ENCODE results near the gene TMEM97. TPM values are rescaled to one million over a fixed set of nuclear protein-coding genes. Genes with fewer than 3 reads are reported as not detected.
A peak's percentile ranks its signal among the peaks of the same experiment; 100 is the strongest.

TMEM97 gene
- polyA plus RNA-seq, 1 donor from 2014 or later = 16.9 TPM

- Histone ChIP-seq H3K4me3 (ENCODE audit: low read length) (peak overlapping the region; percentile 88), H3F3A (ENCODE audit: insufficient read depth, low read length, poor library complexity, severe bottlenecking) (no peaks in the 10 kb centered on the region), H3K27ac (ENCODE audit: low read length) (no peak overlapping the region), H3K9me3 (ENCODE audit: low read length) (no peaks in the 10 kb centered on the region), H3K27me3 (ENCODE audit: insufficient read depth, low read depth, low read length) (no peaks in the 10 kb centered on the region), H3K9me2 (ENCODE audit: insufficient read depth, low read length) (no peaks in the 10 kb centered on the region), H4K20me1 (ENCODE audit: insufficient read depth) (no peaks in the 10 kb centered on the region), H3K4me2 (ENCODE audit: low read length) (peak overlapping the region; percentile 99), H2AFZ (ENCODE audit: low read depth, low read length) (no peak overlapping the region), H3K79me2 (replicated peaks; ENCODE audit: insufficient read depth, low read length) (peaks cover 48% of the 10 kb centered on the region), H3K9ac (ENCODE audit: low read length) (peak overlapping the region; percentile 87), H3K36me3 (ENCODE audit: insufficient read depth, low read length) (no peaks in the 10 kb centered on the region)
- TF ChIP-seq MXI1 (conservative IDR thresholded peaks at IDR 0.05; ENCODE audit: poor library complexity, severe bottlenecking) = no peak
- no peak for TF ChIP-seq POLR2AphosphoS5 (IDR thresholded peaks at IDR 0.05)
- no peak for TF ChIP-seq REST (IDR thresholded peaks at IDR 0.05; ENCODE audit: borderline replicate concordance)
- no peak for TF ChIP-seq RAD21 (conservative IDR thresholded peaks at IDR 0.05)
These were observed 15.2 kb downstream of the TMEM97 start for GRCh38 chr17:28334171-28334570.

- Histone ChIP-seq H3F3A (ENCODE audit: insufficient read depth, low read length, poor library complexity, severe bottlenecking) (no peaks in the 10 kb centered on the region), H3K27me3 (ENCODE audit: insufficient read depth, low read depth, low read length) (no peaks in the 10 kb centered on the region), H3K9ac (ENCODE audit: low read length) (peak overlapping the region; percentile 87), H3K4me3 (ENCODE audit: low read length) (peak overlapping the region; percentile 88), H3K4me2 (ENCODE audit: low read length) (peak overlapping the region; percentile 99), H3K27ac (ENCODE audit: low read length) (peak overlapping the region; percentile 94), H3K9me2 (ENCODE audit: insufficient read depth, low read length) (no peaks in the 10 kb centered on the region), H3K36me3 (ENCODE audit: insufficient read depth, low read length) (no peaks in the 10 kb centered on the region), H3K9me3 (ENCODE audit: low read length) (no peaks in the 10 kb centered on the region), H4K20me1 (ENCODE audit: insufficient read depth) (no peaks in the 10 kb centered on the region), H3K79me2 (replicated peaks; ENCODE audit: insufficient read depth, low read length) (peaks cover 53% of the 10 kb centered on the region), H2AFZ (ENCODE audit: low read depth, low read length) (peak overlapping the region; percentile 61)
- TF ChIP-seq EZH2 (IDR thresholded peaks at IDR 0.05; ENCODE audit: borderline replicate concordance, insufficient read depth, low read length, poor library complexity, severe bottlenecking) (no peak), EP300 (conservative IDR thresholded peaks at IDR 0.05; ENCODE audit: poor library complexity, severe bottlenecking) (no peak), MXI1 (conservative IDR thresholded peaks at IDR 0.05; ENCODE audit: poor library complexity, severe bottlenecking) (no peak)
These were observed 15.7 kb downstream of the TMEM97 start for GRCh38 chr17:28334666-28335200.

DNA sequence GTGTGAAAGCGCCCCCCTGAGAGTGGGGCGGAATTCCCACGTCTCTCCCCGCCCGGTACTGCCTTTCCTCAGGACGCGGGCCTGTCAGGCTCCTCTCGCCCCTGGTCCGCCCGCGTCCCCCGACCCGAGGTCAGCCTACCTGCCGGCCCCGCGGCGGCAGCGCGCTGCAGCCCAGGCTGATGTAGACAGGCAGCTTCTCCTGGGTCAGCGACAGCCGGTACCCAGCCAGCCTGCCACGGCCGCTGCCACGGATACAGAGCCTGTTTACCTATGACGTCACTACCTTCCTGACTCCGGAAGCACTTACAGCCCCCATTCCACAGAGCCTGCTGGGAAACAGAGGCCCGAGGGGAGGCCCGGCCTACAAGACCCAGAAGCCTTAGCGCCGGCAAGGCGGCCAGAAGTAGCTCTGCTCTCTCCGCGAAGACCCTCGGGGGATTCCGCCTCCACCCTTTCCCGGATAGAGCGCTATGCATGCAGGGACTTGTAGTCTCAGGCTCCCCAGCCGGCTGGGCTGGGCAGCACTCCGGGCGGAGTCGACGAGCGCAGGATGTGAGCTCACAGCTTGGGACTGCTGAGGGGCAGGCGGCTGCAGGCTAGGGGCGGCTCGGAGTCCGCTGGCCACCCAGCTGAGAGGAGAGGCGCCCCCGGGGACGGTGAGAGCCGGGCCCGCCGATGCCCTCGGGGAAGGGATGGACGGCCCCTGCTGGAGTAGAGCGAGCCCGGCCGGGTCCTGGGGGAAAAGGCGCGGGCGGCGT, 16.4 kb downstream of the TMEM97 start, which contains the start of the genes IFT20 and TNFAIP1:
IFT20 (minus strand) TSS at position 272 of the 758 bp plus-strand sequence. CDS start 3,487 bp downstream, outside the sequence.
TNFAIP1 (plus strand) TSS at position 561 of the 758 bp plus-strand sequence. CDS start 3,761 bp downstream, outside the sequence.
- Histone ChIP-seq H3K4me3 (ENCODE audit: low read length) (peak within 1 kb of the TSS; percentile 88), H3K4me2 (ENCODE audit: low read length) (peak within 1 kb of the TSS; percentile 99), H3F3A (ENCODE audit: insufficient read depth, low read length, poor library complexity, severe bottlenecking) (no peaks in the 10 kb centered on the region), H3K79me2 (replicated peaks; ENCODE audit: insufficient read depth, low read length) (peaks cover 53% of the 10 kb centered on the region), H3K27ac (ENCODE audit: low read length) (peak within 1 kb of the TSS; percentile 94), H4K20me1 (ENCODE audit: insufficient read depth) (no peaks in the 10 kb centered on the region), H2AFZ (ENCODE audit: low read depth, low read length) (peak within 1 kb of the TSS; percentile 61), H3K27me3 (ENCODE audit: insufficient read depth, low read depth, low read length) (no peaks in the 10 kb centered on the region), H3K9me2 (ENCODE audit: insufficient read depth, low read length) (no peaks in the 10 kb centered on the region), H3K9ac (ENCODE audit: low read length) (peak within 1 kb of the TSS; percentile 96), H3K9me3 (ENCODE audit: low read length) (no peaks in the 10 kb centered on the region), H3K36me3 (ENCODE audit: insufficient read depth, low read length) (no peaks in the 10 kb centered on the region)
- TF ChIP-seq SMC3 (conservative IDR thresholded peaks at IDR 0.05; ENCODE audit: poor library complexity) (peak; percentile 57), POLR2AphosphoS5 (IDR thresholded peaks at IDR 0.05) (peak; percentile 84), RAD21 (conservative IDR thresholded peaks at IDR 0.05) (peak; percentile 63), TAF1 (IDR thresholded peaks at IDR 0.05; ENCODE audit: low read depth) (no peak), EP300 (conservative IDR thresholded peaks at IDR 0.05; ENCODE audit: poor library complexity, severe bottlenecking) (peak; percentile 72), MXI1 (conservative IDR thresholded peaks at IDR 0.05; ENCODE audit: poor library complexity, severe bottlenecking) (peak; percentile 93), EZH2 (IDR thresholded peaks at IDR 0.05; ENCODE audit: borderline replicate concordance, insufficient read depth, low read length, poor library complexity, severe bottlenecking) (no peak), REST (IDR thresholded peaks at IDR 0.05; ENCODE audit: borderline replicate concordance) (no peak)
- TF ChIP-seq, protein P1, sequence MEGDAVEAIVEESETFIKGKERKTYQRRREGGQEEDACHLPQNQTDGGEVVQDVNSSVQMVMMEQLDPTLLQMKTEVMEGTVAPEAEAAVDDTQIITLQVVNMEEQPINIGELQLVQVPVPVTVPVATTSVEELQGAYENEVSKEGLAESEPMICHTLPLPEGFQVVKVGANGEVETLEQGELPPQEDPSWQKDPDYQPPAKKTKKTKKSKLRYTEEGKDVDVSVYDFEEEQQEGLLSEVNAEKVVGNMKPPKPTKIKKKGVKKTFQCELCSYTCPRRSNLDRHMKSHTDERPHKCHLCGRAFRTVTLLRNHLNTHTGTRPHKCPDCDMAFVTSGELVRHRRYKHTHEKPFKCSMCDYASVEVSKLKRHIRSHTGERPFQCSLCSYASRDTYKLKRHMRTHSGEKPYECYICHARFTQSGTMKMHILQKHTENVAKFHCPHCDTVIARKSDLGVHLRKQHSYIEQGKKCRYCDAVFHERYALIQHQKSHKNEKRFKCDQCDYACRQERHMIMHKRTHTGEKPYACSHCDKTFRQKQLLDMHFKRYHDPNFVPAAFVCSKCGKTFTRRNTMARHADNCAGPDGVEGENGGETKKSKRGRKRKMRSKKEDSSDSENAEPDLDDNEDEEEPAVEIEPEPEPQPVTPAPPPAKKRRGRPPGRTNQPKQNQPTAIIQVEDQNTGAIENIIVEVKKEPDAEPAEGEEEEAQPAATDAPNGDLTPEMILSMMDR (IDR thresholded peaks at IDR 0.05; ENCODE audit: poor library complexity, severe bottlenecking) = peak; percentile 52

Measured in neural cell (in vitro differentiated cells).